Vagina (tissue), 2 donors: ENCODE measurements around the gene SLC18A3. TPM values are rescaled to one million over a fixed set of nuclear protein-coding genes. Genes with fewer than 3 reads are reported as not detected.

Source experiments
- DNase-seq, 2 donors: peaks; one replicate each; pipeline ENCODE4 v3.0.0-alpha.2; 2017; ENCODE audit errors: extremely low spot score in 2 of 2
- H3K27ac ChIP-seq: fragments of 200-600 bp; sonication (generic); one replicate; pipeline ENCODE4 v1.5.1; 2019
- H3K27me3 ChIP-seq: fragments of 200-600 bp; sonication (generic); one replicate; pipeline ENCODE4 v1.5.1; 2019
- H3K36me3 ChIP-seq, 2 donors: fragments of 200-600 bp; sonication (generic); one replicate each; pipeline ENCODE4 v1.5.1; 2017 to 2019
- H3K4me1 ChIP-seq: fragments of 200-600 bp; sonication (generic); one replicate; pipeline ENCODE4 v1.5.1; 2019
- H3K4me3 ChIP-seq, 2 donors: fragments of 200-600 bp; sonication (generic); 1 replicate in 1 of 2; 2 replicates in 1 of 2; pipeline ENCODE4 v1.5.1; 2016 to 2019
- H3K9me3 ChIP-seq: fragments of 200-600 bp; sonication (generic); one replicate; pipeline ENCODE4 v1.5.1; 2019
- POLR2A ChIP-seq, 2 donors: fragments of 450-650 bp; IDR thresholded peaks; one replicate each; pipeline ENCODE4 v1.6.1; 2017; ENCODE audit warnings: antibody characterized with exemption in 2 of 2, mild to moderate bottlenecking in 2 of 2, moderate library complexity in 2 of 2
- POLR2AphosphoS5 ChIP-seq, 2 donors: sonication (generic); formaldehyde crosslinking; IDR thresholded peaks; one replicate each; pipeline ENCODE4 v1.9.0; 2017; ENCODE audit warnings: antibody characterized with exemption in 2 of 2, mild to moderate bottlenecking in 2 of 2, low read depth in 1 of 2; ENCODE audit not compliant: insufficient read depth in 1 of 2
- intact Hi-C: fragments of 100-400 bp; cut with DNase I; formaldehyde crosslinking; loops from one replicate; pipeline ENCODE4 v1.15.1; 2023
- total RNA-seq: library from RNA; depleted of rRNA; stranded (reverse); fragments of >200 nt; gene quantifications from one replicate; pipeline ENCODE4 v1.2.3, GENCODE V29; 2016
- TF ChIP-seq, protein P1 (sequence below), 3 experiments: fragments of 450-650 bp in 2 of 3; fragments of 200-600 bp in 1 of 3; sonication (generic) in 1 of 3; IDR thresholded peaks; one replicate each; pipeline ENCODE4 v1.5.1; 2017 to 2019; ENCODE audit warnings: antibody characterized with exemption in 3 of 3, mild to moderate bottlenecking in 2 of 3, moderate library complexity in 2 of 3

Gene SLC18A3
- total RNA-seq, 1 donor from 2014 or later: 0.49 TPM

DNA sequence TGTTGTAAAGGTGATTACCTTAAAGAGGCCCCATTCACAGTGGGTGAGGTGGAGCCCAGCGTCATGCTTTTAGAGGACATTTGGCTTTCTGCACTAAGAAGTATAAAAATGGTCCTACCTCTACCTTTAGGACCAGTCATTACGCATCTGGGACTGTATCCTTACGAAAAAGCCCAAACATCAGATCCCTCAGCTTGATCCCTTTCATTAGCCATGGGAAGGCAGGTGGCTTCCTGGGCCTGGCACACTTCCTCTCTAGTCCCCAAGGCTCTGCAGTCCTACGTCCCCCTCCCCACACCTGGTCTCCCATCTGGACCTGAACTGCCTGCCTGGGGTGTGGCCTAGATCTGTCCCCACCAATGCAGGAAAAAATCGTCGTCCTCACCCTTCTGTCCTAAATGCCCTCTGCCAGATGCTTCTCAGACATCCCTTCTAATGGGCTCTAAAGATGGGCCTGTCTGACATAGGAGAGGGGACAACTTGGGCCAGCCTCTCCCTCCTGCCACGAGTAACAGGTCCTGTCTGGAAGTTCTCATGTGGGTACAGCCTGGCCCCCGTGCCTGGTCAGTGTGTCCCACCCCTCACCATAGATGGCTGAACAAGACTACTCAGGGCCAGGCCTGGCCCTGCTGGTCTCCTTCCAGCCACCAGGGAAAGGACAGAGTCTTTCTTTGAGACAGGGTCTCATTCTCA, 11.8 kb upstream of the SLC18A3 start:
- Histone ChIP-seq H3K4me1 (no peaks in the 10 kb centered on the region), H3K27me3 (no peaks in the 10 kb centered on the region), H3K9me3 (no peaks in the 10 kb centered on the region), H3K36me3 (no peaks in the 10 kb centered on the region), H3K4me3 (no peak overlapping the region), H3K27ac (no peak overlapping the region)
- intact Hi-C loops: no loop called here
- TF ChIP-seq POLR2AphosphoS5 (IDR thresholded peaks at IDR 0.05; ENCODE audit: insufficient read depth in 1 of 2, low read depth in 1 of 2) (no peak), POLR2A (IDR thresholded peaks at IDR 0.05) (no peak)
- TF ChIP-seq, protein P1, sequence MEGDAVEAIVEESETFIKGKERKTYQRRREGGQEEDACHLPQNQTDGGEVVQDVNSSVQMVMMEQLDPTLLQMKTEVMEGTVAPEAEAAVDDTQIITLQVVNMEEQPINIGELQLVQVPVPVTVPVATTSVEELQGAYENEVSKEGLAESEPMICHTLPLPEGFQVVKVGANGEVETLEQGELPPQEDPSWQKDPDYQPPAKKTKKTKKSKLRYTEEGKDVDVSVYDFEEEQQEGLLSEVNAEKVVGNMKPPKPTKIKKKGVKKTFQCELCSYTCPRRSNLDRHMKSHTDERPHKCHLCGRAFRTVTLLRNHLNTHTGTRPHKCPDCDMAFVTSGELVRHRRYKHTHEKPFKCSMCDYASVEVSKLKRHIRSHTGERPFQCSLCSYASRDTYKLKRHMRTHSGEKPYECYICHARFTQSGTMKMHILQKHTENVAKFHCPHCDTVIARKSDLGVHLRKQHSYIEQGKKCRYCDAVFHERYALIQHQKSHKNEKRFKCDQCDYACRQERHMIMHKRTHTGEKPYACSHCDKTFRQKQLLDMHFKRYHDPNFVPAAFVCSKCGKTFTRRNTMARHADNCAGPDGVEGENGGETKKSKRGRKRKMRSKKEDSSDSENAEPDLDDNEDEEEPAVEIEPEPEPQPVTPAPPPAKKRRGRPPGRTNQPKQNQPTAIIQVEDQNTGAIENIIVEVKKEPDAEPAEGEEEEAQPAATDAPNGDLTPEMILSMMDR (IDR thresholded peaks at IDR 0.05): no peak
- peak; percentile 34 to 85 for DNase-seq

DNA sequence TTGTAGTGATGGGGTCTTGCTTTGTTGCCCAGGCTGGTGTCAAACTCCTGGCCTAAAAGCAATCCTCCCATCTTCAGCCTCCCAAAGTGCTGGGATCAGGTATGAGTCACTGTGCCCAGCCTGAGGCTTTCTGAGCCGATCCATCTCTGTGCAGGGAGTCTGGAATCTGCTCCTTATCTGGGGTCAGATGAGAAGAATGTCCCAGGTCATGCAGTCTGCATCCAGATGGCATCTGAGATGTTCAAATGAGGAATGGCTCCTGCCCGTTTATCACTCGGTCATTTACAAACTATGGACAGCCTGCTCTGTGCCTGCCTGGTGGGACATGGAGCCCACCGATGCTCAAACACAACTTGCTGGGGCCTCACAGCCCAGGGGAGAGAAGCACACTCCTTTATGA, 11.1 kb upstream of the SLC18A3 start:
- Histone ChIP-seq H3K4me3 (no peak overlapping the region), H3K36me3 (no peaks in the 10 kb centered on the region), H3K27ac (no peak overlapping the region), H3K27me3 (no peaks in the 10 kb centered on the region), H3K9me3 (no peaks in the 10 kb centered on the region), H3K4me1 (no peaks in the 10 kb centered on the region)
- TF ChIP-seq, protein P1 (IDR thresholded peaks at IDR 0.05): no peak
- no peak for TF ChIP-seq POLR2A (IDR thresholded peaks at IDR 0.05)
- no peak for TF ChIP-seq POLR2AphosphoS5 (IDR thresholded peaks at IDR 0.05; ENCODE audit: insufficient read depth in 1 of 2, low read depth in 1 of 2)
- peak in 1 of 2 donors; percentile 56 for DNase-seq
- intact Hi-C loops: no loop called here

DNA sequence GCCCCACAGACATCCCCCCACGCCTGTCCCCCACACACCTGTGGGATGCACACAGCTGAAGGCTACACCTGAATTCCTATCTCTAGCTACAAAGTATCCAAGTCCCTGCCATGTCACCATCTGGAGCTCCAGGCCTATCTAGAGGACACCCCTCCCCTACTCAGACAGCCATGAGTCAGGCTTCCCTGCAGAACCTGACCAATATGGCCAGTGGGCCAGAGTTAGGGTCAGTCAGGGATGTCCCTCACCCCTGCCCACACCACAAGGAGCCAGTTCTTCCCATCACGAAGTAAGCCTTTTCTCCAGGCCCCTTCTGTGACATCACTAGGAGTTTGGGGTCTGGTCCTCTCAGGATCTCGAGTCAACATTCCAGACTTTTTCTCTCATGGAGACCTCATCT, 10.6 kb upstream of the SLC18A3 start:
- Histone ChIP-seq H3K4me3 (no peak overlapping the region), H3K4me1 (no peaks in the 10 kb centered on the region), H3K27ac (no peak overlapping the region), H3K27me3 (no peaks in the 10 kb centered on the region), H3K36me3 (no peaks in the 10 kb centered on the region), H3K9me3 (no peaks in the 10 kb centered on the region)
- intact Hi-C loops: no loop called here
- TF ChIP-seq, protein P1 (IDR thresholded peaks at IDR 0.05): no peak
- no peak for TF ChIP-seq POLR2AphosphoS5 (IDR thresholded peaks at IDR 0.05; ENCODE audit: insufficient read depth in 1 of 2, low read depth in 1 of 2)
- TF ChIP-seq POLR2A (IDR thresholded peaks at IDR 0.05): no peak
- peak; percentile 43 to 62 for DNase-seq

DNA sequence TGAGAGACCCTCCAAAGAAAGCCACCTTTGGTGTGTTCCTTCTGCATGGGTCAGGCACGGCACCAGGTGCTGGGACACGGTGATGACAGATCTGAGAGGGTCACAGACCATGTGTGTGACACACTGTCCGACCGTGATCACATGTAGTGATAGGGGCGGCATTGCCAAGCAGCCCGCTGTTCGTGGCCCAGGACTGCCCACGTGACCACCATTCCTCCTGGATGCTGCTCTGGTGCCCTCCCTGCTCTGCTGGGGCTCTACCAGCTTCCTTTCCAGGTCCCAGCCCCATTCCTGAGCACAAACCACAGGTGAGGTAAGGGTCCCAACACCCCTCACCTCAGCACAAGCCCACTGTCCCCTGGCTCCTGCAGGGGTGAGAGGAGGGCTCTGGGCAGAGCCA, 10.1 kb upstream of the SLC18A3 start:
- intact Hi-C loops: no loop called here

More for the DNA sequence above, 10.1 kb upstream of the SLC18A3 start:
- no peak overlapping the region for H3K27ac ChIP-seq
- no peaks in the 10 kb centered on the region for H3K9me3 ChIP-seq
- H3K4me1 ChIP-seq: no peaks in the 10 kb centered on the region
- peak in 1 of 2 donors; percentile 82 for DNase-seq
- H3K36me3 ChIP-seq: no peaks in the 10 kb centered on the region
- TF ChIP-seq POLR2AphosphoS5 (IDR thresholded peaks at IDR 0.05; ENCODE audit: insufficient read depth in 1 of 2, low read depth in 1 of 2) (no peak), POLR2A (IDR thresholded peaks at IDR 0.05) (no peak)
- TF ChIP-seq, protein P1 (IDR thresholded peaks at IDR 0.05): no peak
- H3K4me3 ChIP-seq: no peak overlapping the region
- no peaks in the 10 kb centered on the region for H3K27me3 ChIP-seq
